HG02852 (cell line): Measurements from ENCODE around the gene FGF7.
A peak's percentile ranks its signal among the peaks of the same experiment; 100 is the strongest.
"Not testable (repeated sequence)": the region's sequence is repeated elsewhere in the genome, so short reads cannot be mapped to it uniquely, and the experiment has no call there.

Experiments
- ATAC-seq: cut with Tn5 transposase; IDR thresholded peaks from one replicate; pipeline ENCODE4 v1.9.1; 2021; ENCODE audit warnings: mild to moderate bottlenecking, moderate library complexity; ENCODE audit not compliant: unreplicated experiment

The FGF7 gene, protein sequence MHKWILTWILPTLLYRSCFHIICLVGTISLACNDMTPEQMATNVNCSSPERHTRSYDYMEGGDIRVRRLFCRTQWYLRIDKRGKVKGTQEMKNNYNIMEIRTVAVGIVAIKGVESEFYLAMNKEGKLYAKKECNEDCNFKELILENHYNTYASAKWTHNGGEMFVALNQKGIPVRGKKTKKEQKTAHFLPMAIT

DNA sequence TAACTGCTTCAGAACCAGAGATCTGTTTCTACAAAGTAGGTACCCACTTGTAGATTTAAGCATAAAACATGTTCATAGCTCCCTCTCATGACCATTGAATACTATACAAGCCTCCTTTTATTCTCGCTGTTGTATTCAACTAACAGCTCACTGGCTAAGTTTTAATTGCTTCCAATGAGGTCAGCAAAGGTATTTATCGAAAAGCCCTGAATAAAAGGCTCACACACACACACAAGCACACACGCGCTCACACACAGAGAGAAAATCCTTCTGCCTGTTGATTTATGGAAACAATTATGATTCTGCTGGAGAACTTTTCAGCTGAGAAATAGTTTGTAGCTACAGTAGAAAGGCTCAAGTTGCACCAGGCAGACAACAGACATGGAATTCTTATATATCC is at the start of gene FGF7:
Gene FGF7 (plus strand): TSS at position 222 of the 400 bp plus-strand sequence. CDS start 1,056 bp downstream, outside the sequence.
- ATAC-seq = no peak

DNA sequence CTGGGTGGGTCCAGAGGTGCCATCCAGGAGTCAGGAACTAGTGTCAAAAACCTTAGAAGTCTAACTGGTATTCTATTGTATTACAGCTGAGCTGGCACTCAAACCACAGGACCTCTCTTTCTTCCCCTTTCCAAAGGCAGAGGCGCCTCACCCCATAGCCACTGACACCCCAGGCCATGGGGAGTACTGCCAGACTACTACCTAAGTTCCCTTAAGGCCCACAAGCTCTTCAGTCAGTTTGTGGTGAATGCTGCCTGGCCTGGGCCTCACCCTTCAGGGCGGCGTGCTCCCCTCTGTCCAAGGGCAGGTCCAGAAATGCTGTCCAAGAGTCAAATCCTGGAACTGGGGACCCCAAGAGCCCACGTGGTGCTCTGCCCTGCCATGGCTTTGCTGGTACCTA is 43.0 kb upstream of the FGF7 start:
- no peak for ATAC-seq

DNA sequence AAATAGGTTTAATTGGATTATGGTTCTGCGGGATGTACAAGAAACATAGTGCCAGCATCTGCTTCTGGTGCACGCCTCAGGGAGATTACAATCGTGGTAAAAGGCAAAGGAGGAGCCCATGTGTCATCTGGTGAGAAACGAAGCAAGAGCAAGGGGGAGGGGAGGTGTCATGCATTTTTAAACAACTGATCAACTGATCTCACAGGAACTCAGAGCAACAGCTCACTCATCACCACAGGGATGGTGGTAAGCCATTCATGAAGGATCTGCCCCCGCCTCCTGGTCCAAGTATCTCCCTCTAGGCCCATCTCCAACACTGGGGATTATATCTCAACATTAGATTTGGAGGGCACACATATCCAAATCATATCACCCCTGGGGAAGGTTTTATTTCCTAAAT is 42.1 kb upstream of the FGF7 start:
- ATAC-seq = no peak

DNA sequence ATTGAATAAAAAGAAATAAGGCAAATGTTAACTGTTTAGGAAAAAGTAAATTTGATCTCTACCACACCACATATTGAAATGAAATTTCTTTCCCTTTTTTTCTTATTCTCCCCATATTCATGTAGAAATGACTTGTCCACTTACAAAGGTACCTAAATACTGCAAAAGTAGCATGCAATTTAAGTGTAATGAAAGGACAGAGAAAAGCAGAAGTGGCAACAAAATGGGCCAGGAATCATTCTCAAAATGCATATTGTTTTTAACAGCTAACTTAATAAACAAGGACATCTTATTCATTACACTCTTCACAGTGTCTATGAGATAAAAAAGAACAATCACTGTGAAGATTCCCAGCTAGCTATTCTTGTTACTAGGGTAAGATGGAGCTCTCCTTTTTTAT is 40.6 kb upstream of the FGF7 start:
- ATAC-seq = no peak

DNA sequence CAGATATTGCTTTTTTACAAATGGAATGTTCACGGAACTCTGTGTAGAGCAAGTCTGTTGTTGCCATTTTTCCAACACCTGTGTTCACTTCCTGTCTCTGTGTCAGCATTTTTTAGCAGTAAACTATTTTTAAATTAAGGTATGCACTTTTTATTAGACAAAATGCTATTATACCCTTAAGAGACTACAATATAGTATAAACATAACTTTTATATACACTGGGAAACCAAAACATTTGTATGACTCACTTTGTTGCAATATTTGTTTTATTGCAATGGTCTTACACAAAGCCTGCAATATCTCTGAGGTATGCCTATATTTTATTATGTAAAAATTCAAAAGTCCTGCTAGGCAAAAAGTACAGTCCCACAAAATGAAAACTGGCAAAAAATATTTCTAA is 39.8 kb upstream of the FGF7 start:
- ATAC-seq = no peak

DNA sequence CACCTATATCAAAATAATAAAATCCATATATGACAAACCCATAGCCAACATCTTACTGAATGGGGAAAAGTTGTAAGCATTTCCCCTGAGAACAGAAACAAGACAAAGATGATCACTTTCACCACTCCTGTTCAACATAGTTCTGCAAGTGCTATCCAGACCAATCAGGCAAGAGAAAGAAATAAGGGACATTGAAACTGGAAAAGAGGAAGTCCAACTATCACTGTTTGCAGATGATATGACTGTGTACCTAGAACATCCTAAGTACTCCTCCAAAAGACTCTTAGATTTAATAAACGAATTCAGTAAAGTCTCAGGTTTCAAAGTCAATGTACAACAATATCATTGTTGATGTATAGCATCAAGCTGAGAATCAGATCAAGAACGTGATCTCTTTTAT is 35.6 kb upstream of the FGF7 start:
- no peak for ATAC-seq

DNA sequence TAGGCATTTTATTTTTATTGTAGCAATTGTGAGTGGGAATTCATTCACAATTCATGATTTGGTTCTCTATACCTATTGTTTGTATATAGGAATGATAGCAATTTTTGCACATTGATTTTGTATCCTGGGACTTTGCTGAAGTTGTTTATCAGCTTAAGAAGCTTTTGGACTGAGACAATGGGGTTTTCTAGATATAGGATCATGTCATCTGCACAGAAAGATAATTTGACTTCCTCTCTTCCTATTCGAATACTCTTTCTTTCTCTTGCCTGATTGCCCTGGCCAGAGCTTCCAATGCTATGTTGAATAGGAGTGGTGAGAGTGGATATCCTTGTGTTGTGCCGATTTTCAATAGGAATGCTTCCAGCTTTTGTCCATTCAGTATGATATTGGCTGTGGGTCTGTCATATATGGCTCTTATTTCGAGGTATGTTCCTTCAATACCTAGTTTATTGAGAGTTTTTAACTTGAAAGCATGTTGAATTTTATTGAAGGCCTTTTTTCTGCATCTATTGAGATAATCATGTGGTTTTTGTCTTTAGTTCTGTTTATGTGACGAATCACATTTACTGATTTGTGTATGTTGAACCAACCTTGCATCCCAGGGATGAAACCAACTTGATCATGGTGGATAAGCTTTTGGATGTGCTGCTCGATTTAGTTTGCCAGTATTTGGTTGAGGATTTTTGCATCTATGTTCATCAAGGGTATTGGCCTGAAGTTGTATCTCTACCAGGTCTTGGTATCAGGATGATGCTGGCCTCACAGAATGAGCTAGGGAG is 20.3 kb upstream of the FGF7 start:
- ATAC-seq = not testable (repeated sequence)

DNA sequence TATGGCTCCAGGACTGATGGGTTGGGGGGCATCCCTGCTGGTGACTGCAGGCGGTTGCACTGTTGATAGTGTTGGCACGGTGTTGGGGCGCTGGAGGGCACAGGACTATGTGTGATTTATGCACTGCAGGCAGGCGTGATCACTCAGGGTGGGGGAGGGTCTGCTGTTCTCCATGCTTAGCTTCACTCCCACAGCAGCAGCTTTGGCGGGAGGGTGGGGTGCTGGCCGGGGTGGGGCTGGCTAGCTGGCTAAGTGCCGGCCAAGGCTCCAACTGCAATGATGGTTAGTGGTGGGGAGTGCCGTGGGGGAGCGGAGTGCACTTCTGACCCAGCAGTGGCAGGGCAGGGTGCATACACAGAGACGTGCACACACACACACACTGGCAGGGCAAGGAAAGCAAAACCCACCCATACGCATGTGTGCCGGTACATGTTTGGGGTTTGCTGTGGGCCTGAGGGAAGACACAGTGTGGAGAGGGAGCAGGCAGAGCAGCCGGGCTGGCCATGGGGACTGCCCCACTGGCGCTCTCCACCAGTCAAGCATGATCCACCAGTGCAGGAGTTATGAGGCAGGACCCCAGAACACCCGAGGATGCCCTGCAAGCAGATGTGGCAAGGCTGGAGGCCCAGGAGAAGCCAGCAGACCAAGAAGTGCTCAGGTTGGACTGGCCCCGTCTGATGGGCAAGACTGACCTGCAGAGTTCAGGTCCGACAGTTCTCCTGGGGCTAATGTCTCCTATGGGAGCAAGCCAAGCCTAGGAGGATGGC is 16.5 kb upstream of the FGF7 start:
- no peak for ATAC-seq

DNA sequence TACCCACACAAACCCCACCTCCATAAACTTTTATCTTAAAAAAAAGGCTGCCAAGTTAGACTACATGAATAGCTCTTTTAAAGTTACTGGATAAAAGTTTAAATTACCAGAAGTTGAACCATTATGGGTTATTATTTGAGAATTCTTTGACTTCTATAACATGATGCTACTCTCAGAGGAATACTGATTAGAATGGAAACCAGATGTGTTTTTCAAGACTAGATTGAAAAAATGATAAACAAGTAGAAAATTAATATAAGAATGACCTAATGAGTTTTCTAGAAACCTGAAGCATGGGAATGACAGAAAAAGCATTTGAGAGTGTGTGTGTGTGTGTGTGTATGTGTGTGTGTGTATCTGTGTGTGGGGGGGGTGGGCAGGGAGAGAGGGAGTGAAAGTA is 12.4 kb upstream of the FGF7 start:
- no peak for ATAC-seq

DNA sequence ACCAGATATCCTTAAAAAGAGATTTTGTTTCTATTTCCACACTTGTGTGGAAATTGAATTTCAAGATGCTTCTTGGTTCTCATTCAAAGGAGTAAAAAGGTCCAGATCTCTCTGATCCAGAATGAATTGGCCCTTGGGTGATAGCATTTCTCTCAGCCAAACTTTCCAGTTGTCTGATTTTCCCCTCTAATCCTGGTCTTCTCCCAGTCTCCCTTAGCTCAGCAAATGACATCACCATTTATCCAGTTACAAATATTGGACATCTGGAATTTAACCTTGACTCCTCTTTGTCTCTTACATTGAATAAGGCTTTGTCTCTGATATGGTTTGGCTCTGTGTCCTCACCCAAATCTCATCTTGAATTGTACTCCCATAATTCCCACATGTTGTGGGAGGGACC is 10.2 kb upstream of the FGF7 start:
- ATAC-seq = no peak

DNA sequence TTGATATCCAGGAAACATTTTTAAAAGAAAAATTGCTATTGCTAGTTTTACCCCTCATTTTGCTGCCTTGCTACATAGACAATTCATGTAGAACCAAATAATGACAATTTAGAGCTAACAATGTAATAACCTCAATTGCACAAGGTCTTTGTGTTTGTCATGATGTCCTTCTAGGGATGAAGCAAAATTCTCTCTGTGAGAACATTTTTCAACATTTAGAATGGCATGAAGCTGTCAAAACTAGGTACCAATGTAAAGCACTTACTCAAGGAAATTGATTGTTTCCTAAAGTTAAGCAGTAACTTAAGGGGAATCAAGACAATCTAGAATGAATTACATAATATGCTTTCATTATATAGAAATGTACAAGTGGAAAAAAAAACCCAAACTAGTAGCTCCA is 7.9 kb upstream of the FGF7 start:
- no peak for ATAC-seq

DNA sequence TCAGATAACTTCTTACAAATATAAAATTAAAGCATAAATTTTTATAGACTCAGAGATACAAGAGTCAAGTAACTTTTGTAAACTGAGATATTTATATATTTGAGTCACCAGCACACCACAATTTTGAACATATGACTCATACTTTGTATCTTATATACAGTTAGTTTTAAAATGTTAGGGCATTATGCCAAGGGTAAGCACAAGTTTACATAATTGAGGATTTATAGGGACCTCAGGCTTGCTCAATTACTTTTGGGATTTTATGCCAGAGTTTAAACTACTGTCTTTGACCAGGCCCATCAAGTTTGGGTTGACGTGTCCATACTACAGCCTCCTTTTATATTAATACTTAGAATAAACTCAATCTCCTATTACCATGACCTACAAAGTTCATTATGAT is 7.4 kb upstream of the FGF7 start:
- no peak for ATAC-seq

DNA sequence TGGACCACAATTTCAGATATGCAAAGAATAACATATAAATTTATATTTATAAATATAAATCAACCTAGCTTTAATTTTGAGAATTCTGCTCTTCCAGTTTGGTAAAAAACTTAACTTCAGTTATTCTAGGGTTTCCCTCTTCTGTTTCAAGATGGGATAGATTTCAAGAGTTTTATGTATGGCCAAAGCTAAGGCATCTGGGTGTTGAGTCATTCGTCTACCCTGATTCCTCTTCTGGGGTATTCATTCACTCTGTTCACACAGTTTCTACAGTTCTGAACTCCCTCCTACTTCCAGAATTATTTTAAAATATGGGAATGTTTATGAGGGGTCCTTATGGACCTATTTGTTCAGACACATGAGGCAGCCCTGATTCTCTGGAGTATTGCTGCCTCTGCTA is 4.2 kb upstream of the FGF7 start:
- ATAC-seq = no peak

DNA sequence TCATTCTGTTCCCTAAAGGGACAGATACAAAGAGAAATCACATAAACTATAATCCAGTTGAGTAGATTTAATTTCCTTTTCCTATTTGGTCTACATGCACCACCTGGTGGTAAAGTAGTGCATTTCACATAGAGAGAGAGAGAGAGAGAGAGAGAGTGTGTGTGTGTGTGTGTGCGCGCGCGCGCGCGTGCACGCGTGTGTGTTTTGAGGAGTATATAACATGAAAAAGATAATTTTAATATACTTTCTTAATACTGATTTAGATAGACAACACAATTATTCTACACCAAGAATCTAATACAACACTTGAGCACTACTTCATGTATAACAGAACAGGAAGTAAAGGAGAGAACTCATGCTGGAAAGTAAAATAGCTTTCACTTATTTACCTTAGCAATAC is 1.1 kb upstream of the FGF7 start:
- peak; percentile 57 for ATAC-seq

DNA sequence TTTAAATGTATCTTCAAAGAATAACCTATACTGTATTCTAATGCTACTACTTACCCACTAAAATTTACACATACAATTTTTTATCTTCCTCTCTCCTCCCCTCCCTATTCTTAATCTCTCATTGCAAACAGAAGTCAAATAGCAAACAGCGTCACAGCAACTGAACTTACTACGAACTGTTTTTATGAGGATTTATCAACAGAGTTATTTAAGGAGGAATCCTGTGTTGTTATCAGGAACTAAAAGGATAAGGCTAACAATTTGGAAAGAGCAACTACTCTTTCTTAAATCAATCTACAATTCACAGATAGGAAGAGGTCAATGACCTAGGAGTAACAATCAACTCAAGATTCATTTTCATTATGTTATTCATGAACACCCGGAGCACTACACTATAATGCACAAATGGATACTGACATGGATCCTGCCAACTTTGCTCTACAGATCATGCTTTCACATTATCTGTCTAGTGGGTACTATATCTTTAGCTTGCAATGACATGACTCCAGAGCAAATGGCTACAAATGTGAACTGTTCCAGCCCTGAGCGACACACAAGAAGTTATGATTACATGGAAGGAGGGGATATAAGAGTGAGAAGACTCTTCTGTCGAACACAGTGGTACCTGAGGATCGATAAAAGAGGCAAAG is 984 bp downstream of the FGF7 start:
- ATAC-seq = no peak

DNA sequence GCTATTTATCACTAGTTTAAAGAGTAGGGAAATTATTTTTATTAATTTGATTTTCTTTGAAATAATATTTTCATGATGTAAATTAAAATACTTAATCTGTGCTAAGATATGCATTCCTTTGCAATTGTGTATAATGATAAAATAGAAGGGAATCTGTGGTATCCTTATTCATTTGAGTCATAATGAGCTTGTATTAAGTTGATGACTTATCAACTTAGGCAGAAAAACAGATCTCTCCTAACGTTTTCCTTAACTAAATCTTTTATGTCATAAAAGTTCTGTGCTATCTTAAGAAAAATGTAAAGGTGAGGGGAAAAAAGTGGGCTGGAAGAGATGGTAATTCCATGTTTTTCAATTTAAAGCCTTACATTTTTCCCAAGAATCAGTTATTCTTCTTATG is 1.9 kb downstream of the FGF7 start:
- no peak for ATAC-seq

DNA sequence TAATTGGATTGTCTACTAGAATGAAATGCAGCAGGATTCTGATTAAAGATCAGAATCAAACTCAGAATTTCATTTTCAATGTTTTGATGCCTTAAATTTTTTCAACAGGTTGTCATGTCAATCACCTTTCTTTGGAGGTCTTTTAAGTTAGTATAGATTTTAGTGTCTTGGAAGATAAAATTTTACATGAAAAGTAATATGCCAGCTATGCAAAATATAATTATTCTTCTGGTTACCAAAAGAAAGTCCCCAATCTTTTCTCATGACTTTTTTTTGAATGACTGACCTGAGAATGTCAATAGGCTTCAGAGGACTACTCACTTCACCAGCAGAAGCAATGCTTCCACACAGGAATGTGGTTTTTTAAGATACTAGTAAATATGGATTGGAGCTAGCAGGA is 4.3 kb downstream of the FGF7 start:
- ATAC-seq = no peak

DNA sequence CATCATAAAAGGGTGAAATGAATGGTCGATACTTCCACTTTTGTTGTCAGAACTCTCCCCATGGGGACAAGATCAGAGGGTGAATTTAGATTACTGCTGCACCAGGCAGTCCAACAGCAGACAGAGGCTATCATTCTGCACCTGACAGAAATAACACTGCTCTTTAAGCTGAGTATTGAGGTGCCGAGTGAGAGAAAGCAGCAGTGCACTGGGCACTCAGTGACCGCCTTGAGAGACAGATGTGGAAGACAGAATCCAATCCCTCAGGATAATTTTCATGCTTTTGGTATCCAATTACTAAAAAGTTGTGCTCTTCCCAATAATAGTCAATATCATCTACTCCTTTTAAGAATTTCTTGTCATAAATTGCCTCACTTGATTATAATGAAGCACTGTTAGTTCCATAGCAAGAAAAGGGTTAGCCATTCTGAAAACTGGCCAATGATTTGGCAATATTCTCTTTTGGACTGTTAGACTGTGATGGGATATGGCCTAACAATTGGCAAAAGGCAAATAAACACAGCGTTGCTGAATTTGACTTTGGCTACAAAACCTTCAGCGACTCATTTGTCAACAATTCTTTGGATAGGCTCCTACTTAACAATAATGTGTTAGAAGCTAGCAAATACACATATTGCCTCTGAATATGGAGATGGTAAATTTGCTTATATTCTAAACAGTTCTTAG is 5.5 kb downstream of the FGF7 start:
- ATAC-seq = no peak

DNA sequence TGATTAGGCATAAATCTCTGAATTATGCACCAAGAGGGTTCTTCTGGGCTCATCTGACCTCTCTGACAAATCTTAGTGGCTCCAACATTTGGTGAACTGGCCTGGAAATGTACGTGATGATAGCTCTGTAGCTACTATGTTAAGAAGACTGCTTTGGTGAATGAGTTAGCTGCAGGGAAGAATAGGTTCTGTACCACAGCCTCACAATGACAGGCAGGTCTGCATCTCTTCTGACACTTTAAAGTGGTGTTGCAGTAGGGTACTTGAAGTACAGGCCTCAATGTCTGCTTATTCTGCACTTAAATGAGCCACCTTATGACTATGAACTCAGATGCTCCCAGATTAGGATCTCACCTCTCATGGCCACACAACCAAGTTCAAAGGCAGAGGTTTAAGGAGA is 7.0 kb downstream of the FGF7 start:
- no peak for ATAC-seq

DNA sequence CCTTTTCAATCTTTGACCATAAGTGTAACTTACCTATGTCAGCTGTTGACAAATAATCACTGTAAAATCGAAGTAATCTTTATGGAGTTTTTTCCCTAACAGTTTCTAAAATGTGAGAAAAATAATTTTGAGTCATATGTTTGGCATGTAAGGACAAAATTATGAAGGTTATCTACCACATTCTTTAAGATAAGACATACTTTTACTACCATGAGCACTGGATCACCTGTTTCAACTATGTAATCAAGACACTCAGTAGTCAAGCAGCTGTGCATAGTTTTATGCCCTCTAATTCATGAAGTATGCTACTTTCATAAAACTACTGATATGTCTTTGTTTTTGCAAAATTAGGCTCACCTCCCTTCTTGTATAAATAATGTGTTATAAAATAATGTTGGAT is 12.1 kb downstream of the FGF7 start:
- no peak for ATAC-seq

DNA sequence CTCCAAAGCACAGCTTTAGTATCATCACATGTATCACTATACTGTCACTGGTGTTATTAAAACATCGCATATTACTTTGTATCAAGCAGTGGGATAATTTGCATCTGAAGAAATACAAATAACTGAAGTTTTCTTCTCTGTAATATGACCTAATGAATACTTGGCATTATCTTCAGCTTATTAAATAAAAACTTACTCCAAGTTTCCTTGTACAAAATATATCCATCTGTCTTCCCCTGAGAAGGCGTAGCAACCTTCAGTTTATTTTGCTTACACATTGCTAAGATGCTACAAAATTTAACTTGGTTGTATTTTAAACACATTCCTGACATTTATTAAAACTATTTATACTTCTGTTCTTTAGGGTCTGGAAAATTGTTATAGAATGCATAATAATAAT is 13.7 kb downstream of the FGF7 start:
- ATAC-seq = no peak
